GM19467 (cell line): Measurements from ENCODE around the gene LRTM2.

Experiments
- ATAC-seq: cut with Tn5 transposase; IDR thresholded peaks from one replicate; pipeline ENCODE4 v1.9.1; 2021; ENCODE audit warnings: mild to moderate bottlenecking, moderate library complexity; ENCODE audit not compliant: unreplicated experiment

The LRTM2 gene

GRCh38 chr12:1882850-1883470 is 62.6 kb downstream of the LRTM2 start:
- ATAC-seq: no peak

GRCh38 chr12:1883513-1883912 is 63.1 kb downstream of the LRTM2 start:
- no peak for ATAC-seq

- no peak for ATAC-seq
Measured at GRCh38 chr12:1884651-1885050, 64.3 kb downstream of the LRTM2 start.

GRCh38 chr12:1885082-1885596 is 64.8 kb downstream of the LRTM2 start:
- no peak for ATAC-seq

- ATAC-seq: no peak
Measured at GRCh38 chr12:1885599-1886245, 65.4 kb downstream of the LRTM2 start.
